SK-N-SH treated with all-trans-retinoic acid at 6 μM for 48 hours (cell line): ENCODE data around the gene ADAMTS6.
A peak's percentile ranks its signal among the peaks of the same experiment; 100 is the strongest.

Experiments
- ATAC-seq: fragments of 200-7000 bp; cut with Tn5 transposase; 3 replicates; pipeline ENCODE4 v1.9.1; 2020; ENCODE audit warnings: mild to moderate bottlenecking, moderate library complexity
- ARNTL ChIP-seq: fragments of 450-650 bp; formaldehyde crosslinking; IDR thresholded peaks from 2 replicates; pipeline ENCODE4 v1.5.0; 2020; ENCODE audit warnings: low read depth, mild to moderate bottlenecking, moderate library complexity, borderline replicate concordance
- BACH2 ChIP-seq: fragments of 250-450 bp; sonication (Bioruptor Pico); IDR thresholded peaks from 2 replicates; pipeline ENCODE4 v1.9.0; 2021; ENCODE audit warnings: mild to moderate bottlenecking, borderline replicate concordance
- CSDC2 ChIP-seq: fragments of 250-450 bp; sonication (Bioruptor Pico); IDR thresholded peaks from 2 replicates; pipeline ENCODE4 v1.5.0; 2020; ENCODE audit warnings: mild to moderate bottlenecking, moderate library complexity
- ESRRG ChIP-seq: fragments of 250-450 bp; sonication (Bioruptor Pico); IDR thresholded peaks from 2 replicates; pipeline ENCODE4 v1.6.1; 2021; ENCODE audit warnings: mild to moderate bottlenecking
- GLIS3 ChIP-seq: fragments of 250-450 bp; sonication (Bioruptor Pico); IDR thresholded peaks from 2 replicates; pipeline ENCODE4 v1.5.0; 2020; ENCODE audit warnings: mild to moderate bottlenecking, moderate library complexity
- ISL1 ChIP-seq: fragments of 250-450 bp; sonication (Bioruptor Pico); IDR thresholded peaks from 2 replicates; pipeline ENCODE4 v2.1.2; 2022; ENCODE audit warnings: mild to moderate bottlenecking, moderate library complexity
- OSR1 ChIP-seq: fragments of 250-450 bp; sonication (Bioruptor Pico); IDR thresholded peaks from 2 replicates; pipeline ENCODE4 v1.8.0; 2022; ENCODE audit warnings: moderate library complexity, mild to moderate bottlenecking, inconsistent platforms
- POU6F1 ChIP-seq: fragments of 250-450 bp; sonication (Bioruptor Pico); IDR thresholded peaks from 2 replicates; pipeline ENCODE4 v1.8.0; 2021; ENCODE audit warnings: low read depth, mild to moderate bottlenecking, moderate library complexity, borderline replicate concordance
- PPARA ChIP-seq: fragments of 250-450 bp; sonication (Bioruptor Pico); IDR thresholded peaks from 2 replicates; pipeline ENCODE4 v1.5.0; 2020; ENCODE audit warnings: mild to moderate bottlenecking, borderline replicate concordance
- RARB ChIP-seq: fragments of 250-450 bp; sonication (Bioruptor Pico); IDR thresholded peaks from 2 replicates; pipeline ENCODE4 v1.8.0; 2021; ENCODE audit warnings: mild to moderate bottlenecking, moderate library complexity
- SNAI2 ChIP-seq: fragments of 250-450 bp; sonication (Bioruptor Pico); IDR thresholded peaks from 2 replicates; pipeline ENCODE4 v1.5.0; 2020; ENCODE audit warnings: mild to moderate bottlenecking, moderate library complexity
- TCF4 ChIP-seq: fragments of 250-450 bp; sonication (Bioruptor Pico); IDR thresholded peaks from 2 replicates; pipeline ENCODE4 v1.8.0; 2021; ENCODE audit warnings: mild to moderate bottlenecking, moderate library complexity, borderline replicate concordance
- TOX ChIP-seq: fragments of 250-450 bp; sonication (Bioruptor Pico); IDR thresholded peaks from 2 replicates; pipeline ENCODE4 v1.8.0; 2021; ENCODE audit warnings: mild to moderate bottlenecking, moderate library complexity, borderline replicate concordance
- TSHZ2 ChIP-seq: fragments of 250-450 bp; sonication (Bioruptor Pico); IDR thresholded peaks from 2 replicates; pipeline ENCODE4 v1.5.0; 2020; ENCODE audit warnings: mild to moderate bottlenecking, moderate library complexity
- ZC3H10 ChIP-seq: fragments of 250-450 bp; sonication (Bioruptor Pico); IDR thresholded peaks from 2 replicates; pipeline ENCODE4 v1.5.1; 2021; ENCODE audit warnings: mild to moderate bottlenecking, moderate library complexity
- ZFP3 ChIP-seq: fragments of 250-450 bp; sonication (Bioruptor Pico); IDR thresholded peaks from 2 replicates; pipeline ENCODE4 v1.5.0; 2020; ENCODE audit warnings: mild to moderate bottlenecking, moderate library complexity
- ZFP30 ChIP-seq: fragments of 450-650 bp; formaldehyde crosslinking; IDR thresholded peaks from 2 replicates; pipeline ENCODE4 v1.5.0; 2022; ENCODE audit warnings: mild to moderate bottlenecking, moderate library complexity
- ZNF565 ChIP-seq: fragments of 450-650 bp; formaldehyde crosslinking; conservative IDR thresholded peaks from 2 replicates; pipeline ENCODE4 v1.5.0; 2020; ENCODE audit warnings: low read depth, mild to moderate bottlenecking, moderate library complexity
- ZNF70 ChIP-seq: fragments of 450-650 bp; formaldehyde crosslinking; IDR thresholded peaks from 2 replicates; pipeline ENCODE4 v1.5.0; 2020; ENCODE audit warnings: mild to moderate bottlenecking, moderate library complexity
- ZNF8 ChIP-seq: fragments of 450-650 bp; formaldehyde crosslinking; IDR thresholded peaks from 2 replicates; pipeline ENCODE4 v1.5.0; 2020; ENCODE audit warnings: mild to moderate bottlenecking, moderate library complexity
- TF ChIP-seq, protein P1 (sequence below): fragments of 250-450 bp; sonication (Bioruptor Pico); IDR thresholded peaks from 2 replicates; pipeline ENCODE4 v1.5.1; 2021; ENCODE audit warnings: mild to moderate bottlenecking, moderate library complexity
- TF ChIP-seq, protein P2 (sequence below): fragments of 250-450 bp; sonication (Bioruptor Pico); IDR thresholded peaks from 2 replicates; pipeline ENCODE4 v1.8.0; 2020; ENCODE audit warnings: mild to moderate bottlenecking, moderate library complexity, borderline replicate concordance

The ADAMTS6 gene

DNA sequence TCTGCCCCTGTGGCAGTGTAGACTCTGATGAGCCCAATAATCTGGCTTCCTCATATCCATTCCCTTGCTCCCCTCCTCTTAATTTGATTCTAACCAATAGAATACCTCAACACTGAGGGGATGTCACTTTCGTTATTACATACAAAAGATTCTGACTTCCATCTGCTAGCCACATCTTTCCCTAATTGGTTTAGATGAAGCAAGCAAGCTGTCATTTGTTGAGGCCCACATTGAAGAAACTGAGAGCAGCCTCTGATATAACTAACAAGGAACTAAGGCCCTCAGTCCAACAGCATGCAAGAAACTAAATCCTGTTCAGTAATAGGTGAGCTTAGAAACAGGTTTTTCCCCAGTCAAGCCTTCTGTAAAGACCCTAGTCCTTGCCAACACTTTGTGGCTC, 5.8 kb downstream of the ADAMTS6 start:
- TF ChIP-seq PPARA (CRISPR knock-in tag) (no peak), RARB (no peak), ISL1 (CRISPR knock-in tag) (no peak), POU6F1 (CRISPR knock-in tag) (no peak), SNAI2 (CRISPR knock-in tag) (no peak), TOX (CRISPR knock-in tag) (no peak), ZNF70 (CRISPR knock-in tag) (no peak), BACH2 (no peak), ZNF8 (CRISPR knock-in tag) (no peak), ZFP3 (CRISPR knock-in tag) (no peak), ARNTL (CRISPR knock-in tag) (no peak)
- ATAC-seq: no peak

DNA sequence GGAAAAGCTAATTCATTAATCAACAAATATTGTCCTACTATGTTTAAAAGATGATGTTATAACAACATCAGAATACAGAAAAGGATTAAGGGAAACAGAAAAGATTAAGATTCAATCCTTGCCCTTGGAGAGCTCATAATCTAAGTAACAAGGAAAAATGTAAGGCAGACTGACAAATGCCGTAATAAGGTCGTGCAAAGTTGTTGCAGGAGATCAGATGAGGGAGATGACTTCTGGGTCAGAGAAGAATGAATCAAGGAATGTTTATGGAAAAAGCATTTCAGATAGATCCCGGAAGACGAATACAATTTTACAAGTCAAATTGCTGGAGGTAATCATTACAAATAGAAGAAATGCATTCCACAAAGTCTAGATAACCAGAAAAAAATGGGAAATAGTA, 6.4 kb downstream of the ADAMTS6 start:
- ATAC-seq: no peak
- TF ChIP-seq TSHZ2 (no peak), PPARA (CRISPR knock-in tag) (no peak), ZC3H10 (CRISPR knock-in tag) (no peak), TOX (CRISPR knock-in tag) (no peak), GLIS3 (CRISPR knock-in tag) (no peak), CSDC2 (no peak), ZFP30 (CRISPR knock-in tag) (no peak), ZNF8 (CRISPR knock-in tag) (no peak), ZFP3 (CRISPR knock-in tag) (no peak), ESRRG (CRISPR knock-in tag) (no peak), ZNF565 (CRISPR knock-in tag) (no peak), OSR1 (CRISPR knock-in tag) (no peak), BACH2 (no peak), TCF4 (no peak)
- TF ChIP-seq, protein P1, sequence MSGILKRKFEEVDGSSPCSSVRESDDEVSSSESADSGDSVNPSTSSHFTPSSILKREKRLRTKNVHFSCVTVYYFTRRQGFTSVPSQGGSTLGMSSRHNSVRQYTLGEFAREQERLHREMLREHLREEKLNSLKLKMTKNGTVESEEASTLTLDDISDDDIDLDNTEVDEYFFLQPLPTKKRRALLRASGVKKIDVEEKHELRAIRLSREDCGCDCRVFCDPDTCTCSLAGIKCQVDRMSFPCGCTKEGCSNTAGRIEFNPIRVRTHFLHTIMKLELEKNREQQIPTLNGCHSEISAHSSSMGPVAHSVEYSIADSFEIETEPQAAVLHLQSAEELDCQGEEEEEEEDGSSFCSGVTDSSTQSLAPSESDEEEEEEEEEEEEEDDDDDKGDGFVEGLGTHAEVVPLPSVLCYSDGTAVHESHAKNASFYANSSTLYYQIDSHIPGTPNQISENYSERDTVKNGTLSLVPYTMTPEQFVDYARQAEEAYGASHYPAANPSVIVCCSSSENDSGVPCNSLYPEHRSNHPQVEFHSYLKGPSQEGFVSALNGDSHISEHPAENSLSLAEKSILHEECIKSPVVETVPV: no peak
- TF ChIP-seq, protein P2, sequence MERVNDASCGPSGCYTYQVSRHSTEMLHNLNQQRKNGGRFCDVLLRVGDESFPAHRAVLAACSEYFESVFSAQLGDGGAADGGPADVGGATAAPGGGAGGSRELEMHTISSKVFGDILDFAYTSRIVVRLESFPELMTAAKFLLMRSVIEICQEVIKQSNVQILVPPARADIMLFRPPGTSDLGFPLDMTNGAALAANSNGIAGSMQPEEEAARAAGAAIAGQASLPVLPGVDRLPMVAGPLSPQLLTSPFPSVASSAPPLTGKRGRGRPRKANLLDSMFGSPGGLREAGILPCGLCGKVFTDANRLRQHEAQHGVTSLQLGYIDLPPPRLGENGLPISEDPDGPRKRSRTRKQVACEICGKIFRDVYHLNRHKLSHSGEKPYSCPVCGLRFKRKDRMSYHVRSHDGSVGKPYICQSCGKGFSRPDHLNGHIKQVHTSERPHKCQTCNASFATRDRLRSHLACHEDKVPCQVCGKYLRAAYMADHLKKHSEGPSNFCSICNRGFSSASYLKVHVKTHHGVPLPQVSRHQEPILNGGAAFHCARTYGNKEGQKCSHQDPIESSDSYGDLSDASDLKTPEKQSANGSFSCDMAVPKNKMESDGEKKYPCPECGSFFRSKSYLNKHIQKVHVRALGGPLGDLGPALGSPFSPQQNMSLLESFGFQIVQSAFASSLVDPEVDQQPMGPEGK (CRISPR knock-in tag): no peak

DNA sequence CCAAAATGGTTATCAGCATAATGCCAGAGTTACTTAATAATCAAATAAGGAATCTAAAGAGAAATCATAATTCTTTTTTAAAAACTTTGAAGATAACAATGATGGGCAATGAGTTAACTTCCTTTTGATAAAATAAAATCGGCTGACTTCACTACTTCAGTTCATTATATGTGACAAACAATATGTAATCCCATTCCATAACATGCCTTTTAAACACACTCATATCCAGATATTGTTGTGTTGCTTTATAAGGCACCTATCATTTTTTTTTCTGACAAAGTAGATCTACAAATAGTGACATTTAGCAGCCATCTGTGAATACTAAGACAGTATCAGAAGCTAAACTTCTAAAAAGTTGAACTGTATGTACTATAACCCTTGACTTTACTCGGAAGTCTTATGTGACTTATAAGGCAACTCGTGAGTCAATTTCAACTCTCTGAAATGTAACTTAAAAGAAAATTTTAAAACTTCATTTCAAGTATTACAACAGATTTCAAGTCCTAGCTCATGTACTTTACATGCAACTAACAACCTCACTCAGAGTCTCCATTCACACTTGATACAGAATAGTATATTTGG, 7.5 kb downstream of the ADAMTS6 start:
- TF ChIP-seq TCF4 (no peak), ZFP3 (CRISPR knock-in tag) (no peak), ZNF70 (CRISPR knock-in tag) (no peak)
- TF ChIP-seq, protein P1: no peak
- 0 out of 3 replicates have a peak, but pooled peaks have one; percentile 31 for ATAC-seq
